ENCODE data around the gene BOD1.

Gene BOD1

DNA sequence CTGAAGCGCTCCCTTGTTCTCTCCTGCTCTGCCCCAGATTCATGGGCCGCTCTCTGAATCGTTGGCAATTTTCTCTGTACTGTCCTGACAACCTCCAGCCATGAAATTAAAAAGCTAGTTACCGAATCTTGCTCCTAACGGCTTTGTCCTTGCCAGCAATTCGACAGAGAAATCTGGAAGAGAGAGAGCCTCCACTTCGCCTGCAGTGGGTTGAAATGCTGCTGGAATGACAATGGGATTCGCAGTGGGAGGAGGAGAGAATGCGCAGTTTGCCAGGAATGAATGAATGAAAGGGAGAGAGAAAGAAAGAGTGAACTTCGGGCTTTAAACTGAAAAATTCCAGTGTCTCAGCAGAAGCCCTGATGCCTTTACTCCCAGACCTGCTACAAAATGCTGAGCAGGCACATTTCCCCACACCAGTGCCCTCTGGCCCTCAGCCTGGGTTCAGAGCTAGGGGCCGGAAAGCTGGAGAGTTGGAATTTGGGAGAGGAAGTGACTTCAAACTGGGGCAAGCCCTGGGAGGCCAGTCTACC lies 11.5 kb upstream of the BOD1 start:
- Histone ChIP-seq H3K4me3 (ENCODE audit: insufficient read depth, low read depth, low read length, poor library complexity, severe bottlenecking) (no peak overlapping the region), H3K4me1 (ENCODE audit: control insufficient read depth, insufficient read depth, low read length, poor library complexity, severe bottlenecking) (no peaks in the 10 kb centered on the region), H3K27me3 (replicated peaks; ENCODE audit: control insufficient read depth, insufficient read depth, low read length, poor library complexity, severe bottlenecking) (no peaks in the 10 kb centered on the region), H3K36me3 (ENCODE audit: control insufficient read depth, insufficient read depth, low read length) (no peaks in the 10 kb centered on the region), H3K27ac (ENCODE audit: insufficient read depth, low read length, poor library complexity, severe bottlenecking) (no peak overlapping the region), H3K9me3 (ENCODE audit: control insufficient read depth, low read length) (no peaks in the 10 kb centered on the region)
- no peak for DNase-seq

GRCh38 chr5:173627271-173627670 lies 10.8 kb upstream of the BOD1 start:
- Histone ChIP-seq H3K27ac (ENCODE audit: insufficient read depth, low read length, poor library complexity, severe bottlenecking) (no peak overlapping the region), H3K36me3 (ENCODE audit: control insufficient read depth, insufficient read depth, low read length) (no peaks in the 10 kb centered on the region), H3K9me3 (ENCODE audit: control insufficient read depth, low read length) (no peaks in the 10 kb centered on the region), H3K4me3 (ENCODE audit: insufficient read depth, low read depth, low read length, poor library complexity, severe bottlenecking) (no peak overlapping the region), H3K27me3 (replicated peaks; ENCODE audit: control insufficient read depth, insufficient read depth, low read length, poor library complexity, severe bottlenecking) (no peaks in the 10 kb centered on the region), H3K4me1 (ENCODE audit: control insufficient read depth, insufficient read depth, low read length, poor library complexity, severe bottlenecking) (no peaks in the 10 kb centered on the region)
- DNase-seq: no peak

- Histone ChIP-seq H3K27ac (ENCODE audit: insufficient read depth, low read length, poor library complexity, severe bottlenecking) (no peak overlapping the region), H3K9me3 (ENCODE audit: control insufficient read depth, low read length) (no peaks in the 10 kb centered on the region), H3K27me3 (replicated peaks; ENCODE audit: control insufficient read depth, insufficient read depth, low read length, poor library complexity, severe bottlenecking) (no peaks in the 10 kb centered on the region), H3K4me3 (ENCODE audit: insufficient read depth, low read depth, low read length, poor library complexity, severe bottlenecking) (no peak overlapping the region), H3K4me1 (ENCODE audit: control insufficient read depth, insufficient read depth, low read length, poor library complexity, severe bottlenecking) (no peaks in the 10 kb centered on the region), H3K36me3 (ENCODE audit: control insufficient read depth, insufficient read depth, low read length) (no peaks in the 10 kb centered on the region)
- no peak for DNase-seq
These were observed 10.0 kb upstream of the BOD1 start for GRCh38 chr5:173626505-173626820.

GRCh38 chr5:173625673-173626504 lies 9.4 kb upstream of the BOD1 start:
- H3K27me3 ChIP-seq (replicated peaks; ENCODE audit: control insufficient read depth, insufficient read depth, low read length, poor library complexity, severe bottlenecking): no peaks in the 10 kb centered on the region
- no peak for DNase-seq

GRCh38 chr5:173625261-173625660 lies 8.8 kb upstream of the BOD1 start:
- Histone ChIP-seq H3K36me3 (ENCODE audit: control insufficient read depth, insufficient read depth, low read length) (no peaks in the 10 kb centered on the region), H3K9me3 (ENCODE audit: control insufficient read depth, low read length) (no peaks in the 10 kb centered on the region), H3K27ac (ENCODE audit: insufficient read depth, low read length, poor library complexity, severe bottlenecking) (no peak overlapping the region), H3K27me3 (replicated peaks; ENCODE audit: control insufficient read depth, insufficient read depth, low read length, poor library complexity, severe bottlenecking) (no peaks in the 10 kb centered on the region), H3K4me1 (ENCODE audit: control insufficient read depth, insufficient read depth, low read length, poor library complexity, severe bottlenecking) (no peaks in the 10 kb centered on the region), H3K4me3 (ENCODE audit: insufficient read depth, low read depth, low read length, poor library complexity, severe bottlenecking) (no peak overlapping the region)
- DNase-seq: no peak

More at GRCh38 chr5:173625673-173626504, 9.4 kb upstream of the BOD1 start:
- Histone ChIP-seq H3K4me3 (ENCODE audit: insufficient read depth, low read depth, low read length, poor library complexity, severe bottlenecking) (no peak overlapping the region), H3K27ac (ENCODE audit: insufficient read depth, low read length, poor library complexity, severe bottlenecking) (no peak overlapping the region), H3K36me3 (ENCODE audit: control insufficient read depth, insufficient read depth, low read length) (no peaks in the 10 kb centered on the region), H3K9me3 (ENCODE audit: control insufficient read depth, low read length) (no peaks in the 10 kb centered on the region), H3K4me1 (ENCODE audit: control insufficient read depth, insufficient read depth, low read length, poor library complexity, severe bottlenecking) (no peaks in the 10 kb centered on the region)

DNA sequence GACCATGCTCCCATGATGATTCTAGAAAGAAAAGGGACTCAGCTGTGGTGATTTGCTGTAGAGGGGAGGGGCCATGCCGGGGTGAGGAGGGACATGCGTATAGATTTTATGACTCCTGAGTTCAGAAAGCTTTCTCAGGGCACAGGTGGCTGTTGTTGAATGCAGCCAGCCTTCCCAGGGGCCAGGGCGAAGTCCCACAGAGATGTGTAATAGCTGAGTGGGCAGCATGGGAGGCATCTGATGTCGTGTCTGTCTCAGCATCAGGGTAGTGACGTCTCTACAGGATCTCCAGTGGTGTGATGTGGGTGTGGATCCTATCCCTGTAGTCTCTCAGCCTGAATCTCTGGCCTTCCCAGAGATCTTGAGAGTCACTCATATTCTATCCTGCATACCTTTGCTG lies 7.8 kb upstream of the BOD1 start:
- Histone ChIP-seq H3K27ac (ENCODE audit: insufficient read depth, low read length, poor library complexity, severe bottlenecking) (no peak overlapping the region), H3K4me3 (ENCODE audit: insufficient read depth, low read depth, low read length, poor library complexity, severe bottlenecking) (no peak overlapping the region), H3K9me3 (ENCODE audit: control insufficient read depth, low read length) (no peaks in the 10 kb centered on the region), H3K27me3 (replicated peaks; ENCODE audit: control insufficient read depth, insufficient read depth, low read length, poor library complexity, severe bottlenecking) (no peaks in the 10 kb centered on the region), H3K36me3 (ENCODE audit: control insufficient read depth, insufficient read depth, low read length) (no peaks in the 10 kb centered on the region), H3K4me1 (ENCODE audit: control insufficient read depth, insufficient read depth, low read length, poor library complexity, severe bottlenecking) (no peaks in the 10 kb centered on the region)
- DNase-seq: no peak

DNA sequence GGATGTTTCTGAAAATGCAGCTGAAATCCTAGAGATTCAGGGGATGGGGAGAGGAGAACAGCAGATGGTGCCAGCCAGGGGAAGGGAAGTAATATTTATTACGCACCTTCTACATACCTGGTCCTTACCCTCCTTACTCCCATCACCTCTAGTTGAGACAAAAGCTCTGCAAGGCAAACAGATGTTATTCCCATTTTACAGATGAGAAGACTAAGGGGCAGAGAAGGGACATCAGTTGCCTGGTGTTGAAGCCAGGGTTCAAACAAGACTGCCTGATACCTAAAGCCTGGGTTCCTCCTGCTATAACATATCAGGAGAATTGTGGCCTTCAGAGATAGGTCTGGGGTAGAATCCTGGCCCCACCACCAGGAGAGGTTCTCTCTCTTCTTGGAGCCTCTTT lies 7.3 kb upstream of the BOD1 start:
- no peaks in the 10 kb centered on the region for H3K4me1 ChIP-seq (ENCODE audit: control insufficient read depth, insufficient read depth, low read length, poor library complexity, severe bottlenecking)
- no peaks in the 10 kb centered on the region for H3K27me3 ChIP-seq (replicated peaks; ENCODE audit: control insufficient read depth, insufficient read depth, low read length, poor library complexity, severe bottlenecking)
- no peak overlapping the region for H3K27ac ChIP-seq (ENCODE audit: insufficient read depth, low read length, poor library complexity, severe bottlenecking)
- H3K36me3 ChIP-seq (ENCODE audit: control insufficient read depth, insufficient read depth, low read length): no peaks in the 10 kb centered on the region
- DNase-seq: no peak
- no peaks in the 10 kb centered on the region for H3K9me3 ChIP-seq (ENCODE audit: control insufficient read depth, low read length)
- H3K4me3 ChIP-seq (ENCODE audit: insufficient read depth, low read depth, low read length, poor library complexity, severe bottlenecking): no peak overlapping the region

DNA sequence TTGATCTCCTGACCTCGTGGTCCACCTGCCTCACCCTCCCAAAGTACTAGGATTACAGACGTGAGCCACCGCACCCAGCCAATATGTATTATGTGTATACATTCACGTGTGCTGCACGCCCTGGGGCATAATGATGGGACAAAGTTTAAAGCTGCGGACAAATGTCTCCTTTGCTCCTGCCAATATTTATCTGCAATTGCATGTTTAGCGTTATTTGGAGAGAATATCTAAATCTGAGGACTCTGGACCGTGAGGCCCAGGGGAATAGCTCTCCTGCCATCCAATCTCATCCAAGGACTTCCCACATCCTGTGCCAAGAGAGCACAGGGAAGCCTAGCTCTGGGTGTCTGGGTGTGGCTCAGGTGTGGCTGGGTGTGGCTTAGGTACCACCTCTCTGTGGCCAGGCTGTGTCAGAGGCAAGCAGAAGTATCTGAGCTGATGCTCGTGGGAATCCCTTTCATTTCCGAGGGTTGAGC lies 6.9 kb upstream of the BOD1 start:
- Histone ChIP-seq H3K36me3 (ENCODE audit: control insufficient read depth, insufficient read depth, low read length) (no peaks in the 10 kb centered on the region), H3K27ac (ENCODE audit: insufficient read depth, low read length, poor library complexity, severe bottlenecking) (no peak overlapping the region), H3K4me3 (ENCODE audit: insufficient read depth, low read depth, low read length, poor library complexity, severe bottlenecking) (no peak overlapping the region), H3K4me1 (ENCODE audit: control insufficient read depth, insufficient read depth, low read length, poor library complexity, severe bottlenecking) (no peaks in the 10 kb centered on the region), H3K9me3 (ENCODE audit: control insufficient read depth, low read length) (no peaks in the 10 kb centered on the region), H3K27me3 (replicated peaks; ENCODE audit: control insufficient read depth, insufficient read depth, low read length, poor library complexity, severe bottlenecking) (no peaks in the 10 kb centered on the region)
- no peak for DNase-seq

GRCh38 chr5:173622183-173623047 lies 6.0 kb upstream of the BOD1 start:
- Histone ChIP-seq H3K4me3 (ENCODE audit: insufficient read depth, low read depth, low read length, poor library complexity, severe bottlenecking) (no peak overlapping the region), H3K27ac (ENCODE audit: insufficient read depth, low read length, poor library complexity, severe bottlenecking) (no peak overlapping the region), H3K36me3 (ENCODE audit: control insufficient read depth, insufficient read depth, low read length) (no peaks in the 10 kb centered on the region), H3K9me3 (ENCODE audit: control insufficient read depth, low read length) (no peaks in the 10 kb centered on the region), H3K27me3 (replicated peaks; ENCODE audit: control insufficient read depth, insufficient read depth, low read length, poor library complexity, severe bottlenecking) (no peaks in the 10 kb centered on the region), H3K4me1 (ENCODE audit: control insufficient read depth, insufficient read depth, low read length, poor library complexity, severe bottlenecking) (no peaks in the 10 kb centered on the region)
- DNase-seq: no peak

DNA sequence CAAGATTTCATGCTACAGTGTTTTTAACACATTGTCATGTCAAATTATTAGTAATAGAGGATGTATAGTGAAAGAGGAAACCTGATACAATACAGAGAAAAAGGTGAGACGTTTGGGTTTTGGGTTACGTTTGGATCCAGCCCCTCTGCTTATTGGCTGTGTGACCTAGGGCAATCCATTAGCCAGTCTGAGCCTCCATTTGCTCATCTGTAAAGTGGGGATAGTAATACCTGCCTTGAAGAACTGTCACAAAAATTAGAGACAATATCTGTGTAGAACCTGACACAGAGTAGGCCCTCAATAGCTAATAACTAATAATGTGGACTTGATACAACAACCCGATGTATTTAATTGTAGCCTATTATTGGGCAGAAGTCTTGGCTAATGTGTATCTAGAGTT lies 4.3 kb upstream of the BOD1 start:
- H3K4me1 ChIP-seq (ENCODE audit: control insufficient read depth, insufficient read depth, low read length, poor library complexity, severe bottlenecking): no peaks in the 10 kb centered on the region
- no peaks in the 10 kb centered on the region for H3K9me3 ChIP-seq (ENCODE audit: control insufficient read depth, low read length)
- no peaks in the 10 kb centered on the region for H3K36me3 ChIP-seq (ENCODE audit: control insufficient read depth, insufficient read depth, low read length)
- no peak overlapping the region for H3K4me3 ChIP-seq (ENCODE audit: insufficient read depth, low read depth, low read length, poor library complexity, severe bottlenecking)
- H3K27me3 ChIP-seq (replicated peaks; ENCODE audit: control insufficient read depth, insufficient read depth, low read length, poor library complexity, severe bottlenecking): no peaks in the 10 kb centered on the region
- H3K27ac ChIP-seq (ENCODE audit: insufficient read depth, low read length, poor library complexity, severe bottlenecking): no peak overlapping the region
- no peak for DNase-seq

Measured in effector memory CD4-positive, alpha-beta T cell (primary cell).